Lung (tissue), 12 donors: ENCODE data around the gene AGPAT2. TPM values are rescaled to one million over a fixed set of nuclear protein-coding genes. Genes with fewer than 3 reads are reported as not detected.

Source experiments
- ATAC-seq: fragments of 200-7000 bp; cut with Tn5 transposase; one replicate; pipeline ENCODE4 v1.9.1; 2020; ENCODE audit warnings: moderate number of reproducible peaks; ENCODE audit not compliant: insufficient read depth, low FRiP score
- DNase-seq, 3 donors: peaks; one replicate each; pipeline ENCODE4 v3.0.0-alpha.2; 2013 to 2017
- H3K27ac ChIP-seq, 2 donors: one replicate each; pipeline ENCODE4 v1.5.1; 2013; ENCODE audit warnings: mild to moderate bottlenecking in 2 of 2, moderate library complexity in 2 of 2, control low read depth in 1 of 2, inconsistent platforms in 1 of 2, low read depth in 1 of 2, low read length in 1 of 2
- H3K27me3 ChIP-seq, 3 donors: one replicate each; pipeline ENCODE4 v1.5.1; 2013; ENCODE audit warnings: low read length in 2 of 3; ENCODE audit not compliant: control insufficient read depth in 3 of 3, insufficient read depth in 3 of 3
- H3K36me3 ChIP-seq, 4 donors: one replicate each; pipeline ENCODE4 v1.5.1; 2013; ENCODE audit warnings: low read length in 4 of 4, mild to moderate bottlenecking in 1 of 4, moderate library complexity in 1 of 4; ENCODE audit not compliant: control insufficient read depth in 4 of 4, insufficient read depth in 4 of 4
- H3K4me1 ChIP-seq, 5 donors: one replicate each; pipeline ENCODE4 v1.5.1; 2013; ENCODE audit warnings: low read length in 5 of 5, mild to moderate bottlenecking in 2 of 5, moderate library complexity in 1 of 5; ENCODE audit not compliant: control insufficient read depth in 5 of 5, insufficient read depth in 5 of 5
- H3K4me3 ChIP-seq: one replicate; pipeline ENCODE4 v1.5.1; 2013; ENCODE audit warnings: mild to moderate bottlenecking, control low read depth, moderate library complexity
- H3K9ac ChIP-seq, 2 donors: one replicate each; pipeline ENCODE4 v1.5.1; 2013; ENCODE audit warnings: low read length in 2 of 2, control low read depth in 1 of 2; ENCODE audit not compliant: insufficient read depth in 1 of 2
- H3K9me3 ChIP-seq, 4 donors: one replicate each; pipeline ENCODE4 v1.5.1; 2013; ENCODE audit warnings: low read length in 3 of 4, mild to moderate bottlenecking in 1 of 4, moderate library complexity in 1 of 4; ENCODE audit not compliant: control insufficient read depth in 4 of 4, insufficient read depth in 3 of 4
- WGBS, 2 donors: extraction: QIAGEN DNeasy Blood & Tissue Kit; methylation state at CpG; one replicate each; pipeline ENCODE4 v1.1.7; 2013; 5-methylcytosine and 5-hydroxymethylcytosine counted together
- polyA plus RNA-seq, 2 donors: library from polyadenylated mRNA; stranded (reverse); fragments of 200-250 nt; gene quantifications; one replicate each; pipeline ENCODE4 v1.2.1, GENCODE V29; 2013
- total RNA-seq, 2 donors: library from RNA; depleted of rRNA in 1 of 2; stranded (reverse); fragments of >200 nt in 1 of 2; gene quantifications; one replicate each; pipeline ENCODE4 v1.2.1, GENCODE V29; 2014 to 2021
- TF ChIP-seq, protein P1 (sequence below): IDR thresholded peaks from 2 replicates; pipeline ENCODE4 v1.5.1; 2012; ENCODE audit warnings: mild to moderate bottlenecking; ENCODE audit errors: control extremely low read depth, extremely low read depth
- donor health status: control.
- donor health status: control.
- donor health status: Bipolar disorder and iron deficiency.
- donor health status: healthy.
- donor health status: DM: yes; HTN: yes; CAD: no.

AGPAT2 gene
- total and polyA plus RNA-seq, 4 donors, result 81.7 to 277 (median 177) TPM

DNA sequence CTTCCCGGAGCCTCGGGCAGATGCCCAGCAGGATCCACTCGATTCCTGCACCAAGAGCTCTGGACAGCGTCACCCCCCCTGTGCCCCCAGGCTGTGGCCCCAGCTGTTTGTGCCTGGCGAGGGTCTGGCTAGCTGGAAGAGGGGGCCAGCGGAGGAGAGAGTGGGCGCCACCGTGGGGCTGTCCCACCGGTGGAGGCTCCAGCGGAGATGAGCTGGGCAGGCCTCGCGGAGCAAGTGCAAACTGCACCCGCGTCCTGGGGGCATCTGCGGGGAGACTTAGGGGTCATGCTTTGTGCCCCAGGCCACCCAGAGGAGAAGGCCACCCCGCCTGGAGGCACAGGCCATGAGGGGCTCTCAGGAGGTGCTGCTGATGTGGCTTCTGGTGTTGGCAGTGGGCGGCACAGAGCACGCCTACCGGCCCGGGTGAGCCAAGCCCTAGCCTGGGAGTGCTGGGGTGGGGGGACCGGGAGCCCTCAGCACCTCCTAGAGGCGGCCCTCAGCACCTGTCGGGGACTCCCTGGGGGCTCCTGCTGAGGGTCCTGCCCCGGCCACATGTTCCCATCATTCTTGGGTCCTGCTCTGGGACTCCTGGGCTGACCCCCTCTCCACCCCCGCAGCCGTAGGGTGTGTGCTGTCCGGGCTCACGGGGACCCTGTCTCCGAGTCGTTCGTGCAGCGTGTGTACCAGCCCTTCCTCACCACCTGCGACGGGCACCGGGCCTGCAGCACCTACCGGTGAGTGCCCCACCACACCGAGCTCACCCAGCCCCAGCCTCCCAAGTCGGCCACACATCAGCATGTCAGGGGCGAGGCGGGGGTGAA lies 19.1 kb downstream of the AGPAT2 start:
- 58 to 61% methylated on average over 38 to 40 of the region's 40 CpGs for WGBS, 2 donors
- Histone ChIP-seq H3K4me3 (peak overlapping the region; percentile 65), H3K27me3 (no peaks in the 10 kb centered on the region), H3K4me1 (peaks cover 0 to 11% (median 0%) of the 10 kb centered on the region in 5 donors), H3K27ac (peak overlapping the region; percentile 76 to 89), H3K9me3 (peaks cover 0 to 3% (median 0%) of the 10 kb centered on the region in 4 donors), H3K36me3 (peaks cover 0 to 35% (median 0%) of the 10 kb centered on the region in 4 donors), H3K9ac (peak overlapping the region in 1 of 2 donors; percentile 3)
- DNase-seq (no peak), ATAC-seq (no peak)
- TF ChIP-seq, protein P1, sequence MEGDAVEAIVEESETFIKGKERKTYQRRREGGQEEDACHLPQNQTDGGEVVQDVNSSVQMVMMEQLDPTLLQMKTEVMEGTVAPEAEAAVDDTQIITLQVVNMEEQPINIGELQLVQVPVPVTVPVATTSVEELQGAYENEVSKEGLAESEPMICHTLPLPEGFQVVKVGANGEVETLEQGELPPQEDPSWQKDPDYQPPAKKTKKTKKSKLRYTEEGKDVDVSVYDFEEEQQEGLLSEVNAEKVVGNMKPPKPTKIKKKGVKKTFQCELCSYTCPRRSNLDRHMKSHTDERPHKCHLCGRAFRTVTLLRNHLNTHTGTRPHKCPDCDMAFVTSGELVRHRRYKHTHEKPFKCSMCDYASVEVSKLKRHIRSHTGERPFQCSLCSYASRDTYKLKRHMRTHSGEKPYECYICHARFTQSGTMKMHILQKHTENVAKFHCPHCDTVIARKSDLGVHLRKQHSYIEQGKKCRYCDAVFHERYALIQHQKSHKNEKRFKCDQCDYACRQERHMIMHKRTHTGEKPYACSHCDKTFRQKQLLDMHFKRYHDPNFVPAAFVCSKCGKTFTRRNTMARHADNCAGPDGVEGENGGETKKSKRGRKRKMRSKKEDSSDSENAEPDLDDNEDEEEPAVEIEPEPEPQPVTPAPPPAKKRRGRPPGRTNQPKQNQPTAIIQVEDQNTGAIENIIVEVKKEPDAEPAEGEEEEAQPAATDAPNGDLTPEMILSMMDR, result no peak

- Histone ChIP-seq H3K27me3 (no peaks in the 10 kb centered on the region), H3K9me3 (peaks cover 0 to 3% (median 0%) of the 10 kb centered on the region in 4 donors), H3K4me1 (peaks cover 0 to 19% (median 0%) of the 10 kb centered on the region in 5 donors), H3K36me3 (peaks cover 0 to 31% (median 0%) of the 10 kb centered on the region in 4 donors), H3K9ac (no peak overlapping the region), H3K27ac (peak overlapping the region; percentile 76 to 89), H3K4me3 (peak overlapping the region; percentile 65)
- TF ChIP-seq, protein P1, result no peak
- WGBS, 2 donors, result 60 to 65% methylated on average over 20 to 21 of the region's 21 CpGs
- ATAC-seq, result no peak
- DNase-seq, result no peak
Observed at GRCh38 chr9:136667214-136667939, 19.9 kb downstream of the AGPAT2 start.

DNA sequence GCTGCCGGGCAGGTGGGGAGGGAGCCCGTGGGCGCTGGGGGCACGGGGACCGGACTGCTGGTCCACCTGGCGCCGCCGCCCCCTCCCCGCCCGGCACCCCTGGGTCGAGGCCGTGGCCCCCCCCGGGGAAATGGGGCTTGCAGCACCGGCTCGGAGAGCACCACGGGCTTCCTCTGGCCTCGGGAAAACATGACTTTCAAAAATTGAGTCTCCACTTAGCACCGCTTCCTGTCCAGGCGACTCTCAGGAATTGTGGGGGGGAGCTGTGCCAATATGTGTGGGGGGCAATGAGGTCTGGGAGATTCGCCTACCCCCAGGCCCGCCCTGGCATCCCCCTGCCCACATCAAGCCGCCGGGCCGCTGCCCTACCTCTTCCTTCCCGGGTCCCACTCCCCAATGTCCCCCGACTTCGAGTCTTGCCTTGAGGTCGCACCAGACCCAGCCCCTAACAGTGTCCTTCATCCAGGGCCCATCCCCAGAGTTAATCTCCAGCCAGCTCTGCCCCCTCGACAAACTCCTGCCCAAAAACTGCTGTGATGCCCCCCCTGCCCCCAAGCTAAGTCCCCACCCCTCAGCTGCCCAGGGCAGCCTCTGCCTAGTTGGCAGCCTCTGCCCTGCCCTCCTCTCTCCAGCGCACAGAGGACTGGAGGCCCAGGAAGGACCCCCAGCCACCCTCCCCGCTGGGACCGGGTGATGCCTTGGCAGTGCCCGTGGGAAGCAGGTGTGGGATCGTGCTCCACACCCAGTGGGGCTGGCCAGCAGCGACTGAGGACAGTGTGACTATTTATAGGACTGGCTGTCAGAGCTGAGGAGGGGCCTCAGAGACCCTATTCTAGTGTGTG lies 20.7 kb downstream of the AGPAT2 start:
- Histone ChIP-seq H3K36me3 (peaks cover 0 to 27% (median 0%) of the 10 kb centered on the region in 4 donors), H3K4me3 (peak overlapping the region; percentile 65), H3K9me3 (peaks cover 0 to 3% (median 0%) of the 10 kb centered on the region in 4 donors), H3K4me1 (peaks cover 0 to 19% (median 0%) of the 10 kb centered on the region in 5 donors), H3K27me3 (no peaks in the 10 kb centered on the region), H3K27ac (peak overlapping the region; percentile 76 to 89), H3K9ac (no peak overlapping the region)
- 12 to 17% methylated on average over 29 to 35 of the region's 35 CpGs for WGBS, 2 donors
- TF ChIP-seq, protein P1, result no peak
- ATAC-seq, result no peak
- no peak for DNase-seq
